HG03378 (cell line): Measurements from ENCODE around the gene RASGRF2.

Experiments
- ATAC-seq: cut with Tn5 transposase; IDR thresholded peaks from one replicate; pipeline ENCODE4 v1.9.1; 2021; ENCODE audit warnings: mild to moderate bottlenecking, moderate library complexity; ENCODE audit not compliant: unreplicated experiment

Gene RASGRF2

GRCh38 chr5:80941496-80941895, 18.7 kb upstream of the RASGRF2 start:
- no peak for ATAC-seq

- no peak for ATAC-seq
Measured at GRCh38 chr5:80951366-80951765, 8.8 kb upstream of the RASGRF2 start.

- ATAC-seq: no peak
Measured at GRCh38 chr5:80953587-80953986, 6.6 kb upstream of the RASGRF2 start.

- no peak for ATAC-seq
Measured at GRCh38 chr5:80955082-80955590, 5.0 kb upstream of the RASGRF2 start.

GRCh38 chr5:80956272-80956671, 3.9 kb upstream of the RASGRF2 start:
- no peak for ATAC-seq

- no peak for ATAC-seq
Measured at GRCh38 chr5:80957031-80957761, 3.0 kb upstream of the RASGRF2 start.

- ATAC-seq: no peak
Measured at GRCh38 chr5:80958616-80959015, 1.5 kb upstream of the RASGRF2 start.

- no peak for ATAC-seq
Measured at GRCh38 chr5:80959138-80959537, 1.0 kb upstream of the RASGRF2 start.

GRCh38 chr5:80960531-80961375, 590 bp downstream of the RASGRF2 start:
- no peak for ATAC-seq

- no peak for ATAC-seq
Measured at GRCh38 chr5:80961376-80962281, 1.5 kb downstream of the RASGRF2 start.

GRCh38 chr5:80962630-80963520, 2.7 kb downstream of the RASGRF2 start:
- ATAC-seq: no peak

GRCh38 chr5:80963521-80963895, 3.3 kb downstream of the RASGRF2 start:
- no peak for ATAC-seq

GRCh38 chr5:80963966-80964481, 3.9 kb downstream of the RASGRF2 start:
- no peak for ATAC-seq

- ATAC-seq: no peak
Measured at GRCh38 chr5:80964491-80964890, 4.3 kb downstream of the RASGRF2 start.

GRCh38 chr5:80964919-80965318, 4.8 kb downstream of the RASGRF2 start:
- ATAC-seq: no peak

- ATAC-seq: no peak
Measured at GRCh38 chr5:80967500-80968181, 7.5 kb downstream of the RASGRF2 start.

GRCh38 chr5:80973027-80973426, 12.9 kb downstream of the RASGRF2 start:
- no peak for ATAC-seq

- no peak for ATAC-seq
Measured at GRCh38 chr5:80975065-80975464, 14.9 kb downstream of the RASGRF2 start.

GRCh38 chr5:80976985-80977384, 16.8 kb downstream of the RASGRF2 start:
- ATAC-seq: no peak
